GM18867 (cell line): ENCODE measurements around the gene SPG21.

Experiments used
- ATAC-seq: cut with Tn5 transposase; IDR thresholded peaks from one replicate; pipeline ENCODE4 v1.9.1; 2021; ENCODE audit warnings: mild to moderate bottlenecking, moderate library complexity; ENCODE audit not compliant: unreplicated experiment

SPG21 gene

DNA sequence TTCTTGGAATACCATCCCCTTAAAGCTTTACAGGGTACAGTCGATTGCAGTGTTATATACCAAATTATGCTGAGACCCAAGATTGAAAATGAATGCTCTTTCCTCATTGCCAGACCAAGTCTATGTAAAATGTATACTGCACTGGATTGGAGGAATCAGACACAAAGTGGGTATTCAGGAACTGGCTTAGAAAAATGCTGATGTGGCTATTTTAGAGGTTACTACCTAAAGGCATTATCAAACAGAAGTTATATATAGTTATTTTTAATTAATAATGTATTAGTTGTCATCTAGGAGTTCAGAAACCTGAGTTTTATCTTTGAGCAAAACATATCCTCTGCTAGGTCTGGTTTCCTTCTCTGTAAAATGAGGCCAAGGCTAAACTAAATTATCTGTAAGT, 3.6 kb upstream of the SPG21 start:
- no peak for ATAC-seq

DNA sequence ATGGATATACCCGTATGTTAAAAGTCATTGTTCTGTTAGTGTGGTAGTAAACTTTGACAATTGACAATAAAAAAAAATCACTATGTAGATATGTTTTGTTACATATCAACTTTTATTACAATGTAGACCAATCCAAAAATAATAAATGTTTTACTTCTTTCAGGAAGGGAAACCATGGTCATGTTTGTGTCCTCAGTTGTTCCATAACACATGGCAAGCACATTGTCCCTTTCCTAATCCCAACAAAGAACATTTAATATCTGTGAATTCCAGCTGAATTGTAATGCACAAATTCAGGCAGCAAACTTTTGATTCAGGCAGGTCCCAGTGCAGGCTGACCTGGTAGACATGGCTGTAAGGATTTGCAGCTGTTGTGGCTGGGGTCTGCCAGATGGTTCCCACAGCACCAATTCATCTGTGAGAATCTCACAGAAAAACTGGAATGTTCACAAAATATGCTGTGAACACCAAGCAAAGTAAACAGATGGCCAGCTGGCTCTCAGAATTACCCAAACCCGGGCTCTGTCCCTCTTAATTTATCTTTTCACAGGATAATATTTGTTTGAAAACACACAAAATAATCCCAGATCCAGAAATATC, 1.9 kb upstream of the SPG21 start:
- ATAC-seq, result no peak

DNA sequence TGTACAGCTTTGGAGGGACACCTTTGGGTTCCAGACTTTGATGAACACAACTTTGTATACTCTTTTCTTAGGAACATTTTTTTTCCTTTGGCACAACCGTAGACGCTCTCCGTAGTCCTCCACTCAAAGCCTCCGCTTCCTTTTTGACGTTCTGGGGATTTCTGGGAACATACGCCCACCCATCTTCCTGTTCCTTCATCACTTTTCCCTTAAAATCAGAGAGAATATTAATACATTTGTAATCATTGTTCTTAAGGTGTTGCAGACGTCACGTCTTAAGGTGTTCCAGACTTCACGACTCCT, 405 bp upstream of the SPG21 start:
- no peak for ATAC-seq

DNA sequence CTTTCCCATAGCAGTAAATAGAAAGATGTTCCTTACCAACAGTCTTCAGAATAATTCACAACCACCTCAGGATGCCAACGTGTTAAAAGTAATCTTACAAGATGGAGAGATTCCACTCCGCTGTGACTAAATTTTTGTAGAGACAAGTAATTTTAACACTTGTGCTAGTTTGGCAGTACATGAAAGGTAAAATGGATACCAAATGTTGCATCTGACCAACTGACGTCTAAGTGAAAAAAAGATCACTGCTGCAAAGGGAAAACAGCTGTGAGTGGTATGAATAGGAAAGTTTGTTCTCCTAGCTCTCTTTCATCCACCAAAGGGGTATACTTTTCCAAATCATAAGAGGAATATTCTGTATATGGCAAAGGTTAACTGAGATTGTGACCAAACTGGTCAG, 2.6 kb downstream of the SPG21 start:
- ATAC-seq, result no peak

DNA sequence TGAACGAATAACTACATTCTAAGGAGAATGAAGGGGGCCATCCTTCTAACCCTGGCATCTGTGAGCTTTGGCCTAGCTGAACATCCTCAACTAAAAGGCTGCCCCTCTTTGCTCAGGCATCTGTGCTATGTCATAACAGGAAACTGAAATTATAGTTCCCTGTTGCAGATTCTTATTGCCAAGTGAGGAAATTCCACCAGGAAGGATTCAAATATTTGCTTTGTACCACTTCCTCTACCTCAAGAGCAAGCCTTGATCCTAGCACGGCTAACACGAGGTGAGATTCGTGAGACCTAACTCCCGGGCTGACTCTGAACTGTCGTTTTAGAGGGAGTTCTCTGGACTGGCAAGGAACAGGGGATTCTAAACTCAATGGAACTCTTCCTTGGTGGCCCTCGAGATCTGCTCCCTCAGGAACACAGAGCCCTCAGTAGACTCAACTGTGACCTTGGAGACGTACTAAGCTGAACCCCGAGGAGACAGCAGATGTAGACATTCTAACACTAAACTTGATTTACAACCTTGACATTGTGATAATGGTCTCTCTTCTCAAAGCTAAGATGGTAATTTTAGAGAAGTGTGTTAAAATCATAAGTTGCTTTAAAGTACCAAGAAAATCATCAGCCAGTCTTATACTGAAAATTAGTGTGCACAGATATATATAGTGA, 4.2 kb downstream of the SPG21 start:
- ATAC-seq, result no peak

DNA sequence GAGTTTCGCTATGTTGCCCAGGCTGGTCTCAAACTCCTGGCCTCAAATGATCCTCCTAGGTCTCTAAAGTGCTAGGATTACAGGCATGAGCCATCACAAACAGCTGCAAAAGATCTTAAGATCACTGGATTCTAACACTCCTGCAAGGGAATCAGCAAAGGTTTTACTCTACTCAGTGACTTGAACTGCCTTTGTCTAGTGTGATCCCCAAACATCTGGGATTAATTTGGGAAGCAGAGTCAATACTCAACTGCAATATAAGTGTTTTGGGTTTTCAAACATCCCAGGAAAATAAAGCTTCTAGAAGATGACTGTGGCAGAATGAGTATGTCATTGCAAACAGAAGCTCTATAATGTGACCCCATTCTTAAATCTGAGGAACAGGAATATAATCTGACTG, 7.2 kb downstream of the SPG21 start:
- ATAC-seq, result no peak

DNA sequence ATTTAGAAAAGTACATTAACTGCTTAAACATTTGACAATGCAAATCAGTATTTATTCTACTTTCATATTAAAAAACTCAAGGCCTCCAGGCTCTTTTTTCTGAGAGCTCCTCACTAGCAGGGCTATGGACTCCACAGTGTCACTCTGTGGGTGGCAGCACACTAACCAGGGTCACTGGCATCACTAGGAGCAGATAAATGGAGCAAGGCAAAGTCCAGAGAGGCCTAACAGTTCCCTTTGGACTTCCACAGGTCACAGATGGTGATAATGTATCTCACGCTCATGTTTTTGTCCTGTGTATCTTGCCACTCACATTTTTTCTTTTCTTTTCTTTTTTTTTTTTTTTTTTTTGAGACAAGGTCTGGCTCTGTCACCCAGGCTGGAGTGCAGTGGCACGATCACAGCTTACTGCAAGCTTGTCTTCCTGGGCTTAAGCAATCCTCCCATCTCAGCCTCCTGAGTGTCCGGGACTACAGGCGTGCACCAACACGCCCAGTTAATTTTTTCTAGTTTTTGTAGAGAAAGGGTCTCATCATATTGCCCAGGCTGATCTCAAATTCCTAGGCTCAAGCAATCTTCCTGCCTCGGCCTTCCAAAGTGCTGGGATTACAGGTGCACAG, 7.8 kb downstream of the SPG21 start:
- ATAC-seq, result no peak

DNA sequence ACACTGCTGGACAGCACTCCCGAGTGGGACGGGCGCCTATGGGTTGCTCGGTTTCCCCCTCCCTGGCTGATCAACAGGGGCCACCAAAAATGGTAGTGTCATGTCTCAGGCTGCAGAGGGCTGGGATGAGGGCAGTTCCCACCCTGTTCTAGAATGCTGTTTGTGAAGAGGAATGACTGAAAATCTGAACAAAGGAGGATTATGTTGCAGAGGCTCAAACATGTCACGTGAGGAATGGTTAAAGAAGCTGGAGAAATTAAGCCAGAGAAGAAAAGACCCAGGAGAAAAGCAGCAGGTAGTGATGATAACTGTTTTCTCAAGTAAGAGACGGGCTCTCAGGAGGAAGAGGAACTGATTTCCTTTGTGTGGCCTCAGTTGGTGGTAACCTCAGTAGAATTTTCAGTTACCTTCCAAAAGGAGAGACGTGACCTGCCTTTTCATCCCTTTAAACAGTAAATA, 10.4 kb downstream of the SPG21 start:
- no peak for ATAC-seq

DNA sequence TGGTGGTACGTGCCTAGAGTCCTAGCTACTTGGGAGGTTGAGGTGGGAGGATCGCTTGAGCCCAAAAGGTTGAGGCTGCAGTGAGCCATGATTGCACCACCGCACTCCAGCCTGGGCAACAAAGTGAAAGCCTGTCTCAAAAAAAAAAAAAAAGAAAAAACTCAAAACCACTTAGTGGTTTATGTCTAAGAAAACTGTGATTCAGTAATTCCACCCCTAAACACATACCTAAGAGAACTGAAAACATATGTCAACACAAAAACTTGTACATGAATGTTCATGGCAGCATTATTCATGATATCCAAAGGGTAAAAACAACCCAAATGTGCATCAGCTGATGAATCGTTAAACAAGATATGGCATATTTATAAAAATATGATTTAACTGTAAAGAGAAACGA, 14.3 kb downstream of the SPG21 start:
- no peak for ATAC-seq

DNA sequence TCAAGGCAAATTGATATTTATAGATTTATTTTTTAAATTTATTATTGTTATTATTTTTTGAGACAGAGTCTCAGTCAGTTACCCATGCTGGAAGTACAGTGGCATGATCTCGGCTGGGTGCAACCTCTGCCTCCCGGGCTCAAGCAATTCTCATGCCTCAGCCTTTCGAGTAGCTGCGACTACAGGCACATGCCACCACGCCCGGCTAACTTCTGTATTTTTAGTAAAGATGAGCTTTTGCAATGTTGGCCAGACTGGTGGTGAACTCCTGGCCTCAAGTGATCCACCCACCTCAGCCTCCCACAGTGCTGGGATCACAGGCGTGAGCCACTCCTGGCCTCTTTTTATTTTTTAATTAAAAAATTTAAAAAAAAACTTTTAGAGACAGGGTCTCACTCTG, 19.0 kb downstream of the SPG21 start:
- ATAC-seq, result no peak

DNA sequence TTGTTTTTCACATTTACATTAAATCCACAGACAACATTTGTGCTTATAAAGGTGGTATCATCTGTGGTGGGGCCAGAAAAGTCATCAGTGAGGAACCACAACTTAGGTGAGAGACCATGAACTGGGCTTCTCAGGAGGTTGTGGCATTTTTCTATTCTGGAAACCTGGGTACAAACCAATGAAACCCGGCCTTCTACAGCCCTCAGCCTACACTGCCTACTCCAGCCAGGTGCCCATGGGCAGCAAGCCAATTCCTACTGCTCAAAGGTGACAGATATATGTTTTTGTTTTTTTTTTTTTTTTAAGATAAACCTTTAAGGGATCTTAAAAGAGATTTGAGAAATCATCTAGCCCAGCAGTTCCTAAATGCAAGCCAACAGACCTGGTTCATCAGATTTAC, 20.3 kb downstream of the SPG21 start:
- no peak for ATAC-seq

DNA sequence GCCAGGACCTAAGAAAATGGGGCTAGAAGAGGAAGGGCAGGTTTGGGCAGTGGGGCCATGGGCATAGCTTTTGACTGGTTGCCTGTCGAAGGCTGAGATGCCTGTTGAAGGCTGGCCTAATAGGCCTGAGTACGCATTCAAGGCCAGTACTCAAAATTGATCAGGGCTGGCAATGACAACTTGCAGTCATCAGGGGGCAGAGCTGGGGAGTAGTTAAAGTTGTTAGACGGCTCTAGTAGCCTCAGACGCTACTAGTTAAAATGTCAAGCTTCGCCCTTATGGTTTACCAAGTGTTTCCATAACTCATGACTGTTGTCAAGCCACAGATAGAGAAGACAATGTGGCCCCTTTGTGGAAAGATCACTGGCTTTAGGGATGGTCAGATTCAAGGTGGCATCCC, 28.7 kb downstream of the SPG21 start:
- no peak for ATAC-seq

DNA sequence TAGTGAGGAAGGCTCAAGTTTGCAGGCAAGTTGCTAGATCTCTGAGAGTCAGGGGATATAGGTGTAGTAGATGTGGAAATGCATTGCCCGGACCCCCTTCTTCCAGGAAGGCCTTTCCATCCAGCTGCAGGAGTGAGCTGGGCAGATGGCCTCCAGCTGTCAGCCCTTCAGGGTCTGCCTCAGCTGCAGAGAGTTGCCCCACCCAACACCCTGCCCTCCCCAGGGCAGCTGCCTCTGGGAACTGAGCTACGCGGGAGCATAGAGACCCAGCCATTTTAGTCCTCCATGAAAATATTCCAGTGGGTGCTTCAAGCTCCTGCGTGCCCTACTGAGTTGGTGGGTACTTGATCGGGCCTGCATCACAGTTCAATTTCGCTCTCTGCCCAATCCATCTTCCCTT, 29.6 kb downstream of the SPG21 start:
- no peak for ATAC-seq

DNA sequence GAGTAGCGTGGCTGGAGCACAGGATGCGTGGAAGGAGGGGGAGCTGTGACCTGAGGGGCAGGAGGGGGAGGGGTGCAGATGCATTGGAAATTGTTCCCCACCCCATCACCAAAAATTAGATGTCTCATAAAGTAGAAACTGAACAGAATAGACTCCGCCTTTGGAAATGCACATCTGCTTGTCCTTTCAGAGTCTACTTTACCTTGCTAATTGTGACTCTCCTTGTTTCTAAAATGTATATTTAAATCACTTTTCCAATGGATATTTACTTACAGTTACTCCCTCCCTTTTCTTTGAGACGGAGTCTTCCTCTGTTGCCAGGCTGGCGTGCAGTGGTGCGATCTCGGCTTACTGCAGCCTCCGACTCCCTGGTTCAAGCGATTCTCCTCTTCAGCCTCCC, 30.6 kb downstream of the SPG21 start:
- ATAC-seq, result no peak

DNA sequence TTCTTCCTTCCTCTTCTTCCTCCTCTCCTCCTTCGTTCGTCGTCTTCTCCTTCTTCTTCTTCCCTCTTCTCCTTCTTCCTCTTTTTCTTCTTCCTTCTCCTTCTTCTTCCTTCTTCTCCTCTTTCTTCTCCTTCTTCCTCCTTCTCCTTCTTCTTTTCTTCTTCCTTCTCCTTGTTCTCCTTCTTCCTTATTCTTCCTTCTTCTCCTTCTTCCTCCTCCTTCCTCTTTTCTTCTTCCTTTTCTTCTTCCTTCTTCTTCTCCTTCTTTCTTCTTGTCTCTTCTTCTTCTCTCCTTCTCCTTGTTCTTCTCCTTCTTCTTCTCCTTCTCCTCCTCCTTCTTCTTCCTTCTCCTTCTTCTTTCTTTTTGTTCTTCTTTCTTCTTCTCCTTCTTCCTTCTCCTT, 35.3 kb downstream of the SPG21 start:
- no peak for ATAC-seq

DNA sequence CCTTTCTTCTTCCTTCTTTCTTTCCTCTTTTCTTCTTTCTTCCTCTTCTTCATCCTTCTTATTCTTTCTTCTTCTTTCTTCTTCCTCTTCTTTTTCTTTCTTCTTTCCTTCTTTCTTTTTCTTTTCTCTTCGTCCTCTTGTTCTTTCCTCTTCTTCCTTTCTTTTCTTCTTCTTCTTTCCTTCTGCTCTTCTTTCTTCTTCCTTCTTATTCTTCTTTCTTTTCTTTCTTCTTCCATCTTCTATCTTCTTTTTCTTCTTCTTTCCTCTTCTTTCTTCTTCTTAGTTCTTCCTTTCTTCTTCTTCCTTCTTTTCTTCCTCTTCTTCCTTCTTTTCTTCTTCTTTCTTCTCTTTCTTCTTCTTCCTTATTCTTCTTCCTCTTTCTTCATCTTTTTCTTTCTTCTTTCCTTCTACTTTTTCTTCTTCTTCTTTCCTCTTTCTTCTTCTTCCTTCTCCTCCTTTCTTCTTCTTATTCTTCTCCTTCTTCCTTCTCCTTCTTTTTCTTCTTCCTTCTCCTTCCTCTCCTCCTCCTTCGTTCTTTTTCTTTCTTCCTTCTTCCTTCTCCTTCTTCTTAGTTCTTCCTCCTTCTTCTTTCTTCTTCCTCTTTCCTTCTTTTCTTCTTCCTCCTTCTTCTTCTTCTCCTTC, 37.8 kb downstream of the SPG21 start:
- no peak for ATAC-seq

DNA sequence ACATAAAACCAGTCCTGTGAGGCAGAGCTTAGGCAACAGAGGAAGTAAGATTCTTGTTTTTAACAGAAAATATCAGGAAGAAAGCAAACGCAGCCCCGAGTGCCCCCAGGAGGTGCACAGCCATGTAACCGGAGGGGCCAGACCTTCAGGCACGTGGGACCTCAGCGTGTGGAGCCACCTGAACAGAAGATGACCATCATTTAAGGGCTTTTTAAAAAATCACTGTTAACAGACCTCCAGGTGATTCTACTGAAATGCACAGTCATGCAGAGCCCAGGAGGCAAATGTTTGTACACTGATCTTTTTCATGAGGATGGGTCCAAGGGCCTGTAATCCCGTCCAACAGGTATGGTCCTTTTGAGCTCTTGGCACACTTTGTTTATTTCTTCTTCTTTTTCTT, 38.8 kb downstream of the SPG21 start:
- ATAC-seq, result no peak

DNA sequence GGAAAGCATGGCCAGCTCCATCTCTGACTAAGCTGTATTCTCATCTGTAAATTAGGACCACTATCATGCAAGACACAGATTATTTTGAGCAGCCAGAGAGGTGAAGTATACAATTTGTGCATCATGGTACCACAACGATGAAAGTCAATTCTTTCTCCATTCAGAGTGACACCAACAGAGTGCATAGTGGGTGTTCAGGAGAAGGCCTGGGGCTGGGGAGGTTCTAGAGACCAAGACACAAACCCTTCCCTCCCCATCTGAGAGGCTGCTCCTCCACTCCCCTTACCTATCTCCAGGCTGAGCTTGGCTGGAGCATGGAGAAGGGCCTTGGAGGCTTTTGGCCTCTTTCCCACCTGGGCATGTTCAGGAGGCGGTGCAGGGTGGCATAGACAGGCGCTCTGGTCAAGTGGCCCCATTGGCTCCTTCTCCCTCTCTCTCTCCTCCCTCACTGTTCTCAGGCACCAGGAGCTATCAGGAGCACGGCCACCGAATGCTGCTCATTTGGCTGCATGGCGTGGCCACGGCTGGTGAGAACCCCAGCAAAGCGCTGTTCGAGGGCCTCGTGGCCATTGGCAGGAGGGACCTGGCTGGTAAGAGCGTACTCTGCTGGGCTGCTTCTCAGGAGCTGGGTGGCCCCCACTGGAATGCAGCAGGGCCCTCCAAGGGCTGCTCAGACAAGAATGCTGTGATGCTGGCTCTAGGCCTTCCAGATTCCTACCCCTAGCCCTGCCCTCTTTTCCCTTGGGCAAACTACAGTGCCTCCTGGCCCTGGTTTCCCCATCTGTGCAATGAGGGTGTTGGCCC, 40.1 kb downstream of the SPG21 start:
- no peak for ATAC-seq

DNA sequence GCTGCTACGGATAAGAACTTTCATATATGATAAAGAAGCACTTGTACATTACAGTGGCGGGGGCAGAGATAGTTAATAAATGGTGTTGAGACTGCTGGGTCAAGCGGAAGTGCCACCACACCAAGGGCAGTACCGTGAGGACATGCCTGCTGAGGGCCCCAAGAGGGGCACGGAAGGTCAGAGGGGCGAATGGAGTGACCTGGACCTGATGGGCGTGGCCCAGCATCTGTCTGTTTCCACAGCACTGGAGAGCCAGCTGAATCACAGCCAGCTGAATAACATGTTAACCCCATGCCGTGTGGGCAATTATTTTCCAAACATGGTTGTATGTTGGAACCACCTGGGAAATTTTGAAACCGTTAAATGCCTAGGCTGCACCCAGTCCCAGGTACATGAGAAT, 40.8 kb downstream of the SPG21 start:
- no peak for ATAC-seq

DNA sequence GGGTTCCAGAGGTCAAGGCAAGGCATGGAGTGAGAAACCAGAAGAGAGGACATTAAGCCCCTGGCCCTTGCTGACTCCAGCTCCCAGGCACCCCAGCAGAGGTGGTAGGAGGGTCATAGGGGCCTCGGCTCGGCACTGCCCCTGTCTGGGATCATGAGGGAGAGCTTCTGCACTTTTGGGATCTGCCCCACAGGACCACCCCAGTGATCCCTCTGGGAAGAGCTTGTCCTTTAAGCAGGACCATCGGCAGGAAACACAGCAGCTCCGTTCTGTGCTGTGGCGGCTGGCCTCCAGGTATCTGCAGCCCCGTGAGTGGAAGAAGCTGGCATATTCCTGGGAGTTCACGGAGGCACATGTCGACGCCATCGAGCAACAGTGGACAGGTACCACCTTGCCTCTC, 42.5 kb downstream of the SPG21 start:
- no peak for ATAC-seq

DNA sequence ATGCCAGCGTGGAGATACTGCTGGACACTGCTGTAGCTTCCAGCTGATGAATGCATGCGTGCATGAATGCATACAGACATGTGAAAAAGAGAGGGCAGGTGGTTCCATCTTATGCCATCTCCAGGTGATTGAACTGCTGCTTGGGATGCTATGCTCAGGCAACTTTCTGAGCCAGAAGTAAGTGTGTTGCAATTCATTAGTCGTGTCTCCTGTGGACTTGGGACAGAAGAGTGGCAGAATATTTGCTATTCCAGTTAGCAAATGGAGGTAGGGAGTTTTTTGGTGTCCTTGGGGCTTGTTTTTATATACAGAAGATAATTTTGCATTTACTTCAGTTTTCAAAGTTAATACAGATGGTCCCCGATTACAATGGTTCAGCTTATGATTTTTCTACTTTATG, 44.8 kb downstream of the SPG21 start:
- no peak for ATAC-seq
